Heart left ventricle (tissue), 13 donors: Measurements from ENCODE around the gene LINGO1.

Source experiments
- POLR2A ChIP-seq, 2 donors: fragments of 450-650 bp; IDR thresholded peaks; one replicate each; pipeline ENCODE4 v1.6.1; 2017; ENCODE audit warnings: antibody characterized with exemption in 2 of 2, mild to moderate bottlenecking in 2 of 2, moderate library complexity in 2 of 2
- TF ChIP-seq, protein P1 (sequence below), 12 donors: fragments of 200-600 bp; sonication (generic) in 4 of 12; IDR thresholded peaks; one replicate each; pipeline versions ENCODE4 v1.5.0 to v1.8.0; 2018 to 2022; ENCODE audit warnings: antibody characterized with exemption in 12 of 12, mild to moderate bottlenecking in 5 of 12
- donor health status: ischemic (EF 13 %, LVEDD 7.1; RV severe dilation, severe dysfunction).
- donor health status: DM: no; HTN: yes; CAD: no.
- donor health status: DM: no; HTN: no; CAD: no.
- donor health status: ischemic (EF 25% LVEDD 6.9; RV normal size, moderate dysfunction).
- donor health status: ischemic (EF 25% LVEDD 5.7; RV mildly dilated, moderate dysfunction).
- donor health status: ischemic (EF 35%, LVEDD 5.7; RV mildly dilated, moderate dysfunction).
- donor health status: nonischemic (EF 11% LVEDD 7.7; RV severe dilation, severe dysfunction).
- donor health status: DM: yes; HTN: yes; CAD: no.
- donor health status: PGD.
- donor health status: ischemic (EF 29% LVEDD 5.4; RV normal size, mild dysfunction).
- donor health status: nonischemic (EF 23%, LVEDD 6.1; RV moderate dilation, normal function).

DNA sequence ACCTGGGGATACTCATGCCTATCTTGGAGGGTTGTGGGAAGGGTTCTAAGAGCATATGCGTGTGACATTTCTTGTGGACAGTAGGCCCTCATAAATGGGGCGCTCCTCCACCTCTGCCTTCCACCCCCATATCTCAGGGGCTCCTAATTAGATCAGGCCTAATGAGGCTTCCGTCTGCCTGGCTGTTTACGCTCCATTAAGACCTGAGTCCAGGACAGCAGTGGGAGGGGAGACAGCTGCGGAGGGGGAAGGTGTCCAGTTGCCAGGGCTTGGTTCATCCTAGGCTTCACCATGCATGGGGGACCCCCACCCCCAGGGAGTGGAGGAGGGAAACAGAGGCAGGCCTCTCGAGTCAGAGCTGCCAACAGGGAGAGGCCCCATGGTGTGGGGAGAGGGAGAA is 9.3 kb upstream of the LINGO1 start:
- TF ChIP-seq, protein P1, sequence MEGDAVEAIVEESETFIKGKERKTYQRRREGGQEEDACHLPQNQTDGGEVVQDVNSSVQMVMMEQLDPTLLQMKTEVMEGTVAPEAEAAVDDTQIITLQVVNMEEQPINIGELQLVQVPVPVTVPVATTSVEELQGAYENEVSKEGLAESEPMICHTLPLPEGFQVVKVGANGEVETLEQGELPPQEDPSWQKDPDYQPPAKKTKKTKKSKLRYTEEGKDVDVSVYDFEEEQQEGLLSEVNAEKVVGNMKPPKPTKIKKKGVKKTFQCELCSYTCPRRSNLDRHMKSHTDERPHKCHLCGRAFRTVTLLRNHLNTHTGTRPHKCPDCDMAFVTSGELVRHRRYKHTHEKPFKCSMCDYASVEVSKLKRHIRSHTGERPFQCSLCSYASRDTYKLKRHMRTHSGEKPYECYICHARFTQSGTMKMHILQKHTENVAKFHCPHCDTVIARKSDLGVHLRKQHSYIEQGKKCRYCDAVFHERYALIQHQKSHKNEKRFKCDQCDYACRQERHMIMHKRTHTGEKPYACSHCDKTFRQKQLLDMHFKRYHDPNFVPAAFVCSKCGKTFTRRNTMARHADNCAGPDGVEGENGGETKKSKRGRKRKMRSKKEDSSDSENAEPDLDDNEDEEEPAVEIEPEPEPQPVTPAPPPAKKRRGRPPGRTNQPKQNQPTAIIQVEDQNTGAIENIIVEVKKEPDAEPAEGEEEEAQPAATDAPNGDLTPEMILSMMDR (IDR thresholded peaks at IDR 0.05), result no peak
- TF ChIP-seq POLR2A (IDR thresholded peaks at IDR 0.05), result no peak
